Kidney epithelial cell (primary cell): ENCODE results near the gene OR2H2. TPM values are rescaled to one million over a fixed set of nuclear protein-coding genes. Genes with fewer than 3 reads are reported as not detected.
A peak's percentile ranks its signal among the peaks of the same experiment; 100 is the strongest.

ENCODE experiments used
- DNase-seq: peaks from one replicate; pipeline ENCODE4 v3.0.0-alpha.2; 2010; ENCODE audit warnings: low read depth
- H3K27me3 ChIP-seq: 2 replicates; pipeline ENCODE4 v1.6.0; 2011; ENCODE audit warnings: low read length; ENCODE audit not compliant: control insufficient read depth, insufficient read depth
- H3K36me3 ChIP-seq: 2 replicates; pipeline ENCODE4 v1.5.1; 2011; ENCODE audit warnings: low read length; ENCODE audit not compliant: control insufficient read depth, insufficient read depth
- H3K4me3 ChIP-seq: 2 replicates; pipeline ENCODE4 v1.5.1; 2011; ENCODE audit warnings: low read depth, mild to moderate bottlenecking, control low read depth, low read length
- total RNA-seq: library from RNA; depleted of rRNA; stranded (reverse); fragments of >200 nt; gene quantifications from 2 replicates; pipeline ENCODE4 v1.2.3, GENCODE V29; 2015
- TF ChIP-seq, protein P1 (sequence below): IDR thresholded peaks from 2 replicates; pipeline ENCODE4 v1.5.1; 2011; ENCODE audit warnings: mild to moderate bottlenecking, moderate library complexity, low read length, control low read depth, inconsistent platforms; ENCODE audit not compliant: insufficient read depth, poor library complexity, severe bottlenecking

Gene OR2H2
- total RNA-seq, 1 donor from 2014 or later = not detected

DNA sequence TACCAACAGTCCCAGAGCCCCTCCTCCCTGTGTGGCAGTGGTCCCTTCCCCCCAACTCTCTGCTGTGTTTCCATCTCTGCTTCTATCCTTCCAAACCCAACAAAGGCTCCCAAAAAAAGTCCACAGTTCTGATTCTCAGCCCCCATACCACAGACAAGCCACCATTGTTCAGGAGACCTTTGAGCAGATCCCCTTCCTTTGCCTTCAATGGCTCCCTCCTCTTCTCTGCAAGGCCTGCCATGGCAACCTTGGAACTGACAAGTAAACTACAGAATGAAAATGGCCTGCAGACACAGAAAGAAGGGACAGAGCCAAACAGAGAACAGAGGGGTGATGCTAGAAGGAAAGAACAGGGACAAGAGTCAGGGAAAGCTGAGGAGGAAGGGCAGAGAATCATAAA, 23.2 kb downstream of the OR2H2 start:
- no peak for DNase-seq
- Histone ChIP-seq H3K27me3 (no peaks in the 10 kb centered on the region), H3K36me3 (peaks cover 1% of the 10 kb centered on the region), H3K4me3 (no peak overlapping the region)
- TF ChIP-seq, protein P1, sequence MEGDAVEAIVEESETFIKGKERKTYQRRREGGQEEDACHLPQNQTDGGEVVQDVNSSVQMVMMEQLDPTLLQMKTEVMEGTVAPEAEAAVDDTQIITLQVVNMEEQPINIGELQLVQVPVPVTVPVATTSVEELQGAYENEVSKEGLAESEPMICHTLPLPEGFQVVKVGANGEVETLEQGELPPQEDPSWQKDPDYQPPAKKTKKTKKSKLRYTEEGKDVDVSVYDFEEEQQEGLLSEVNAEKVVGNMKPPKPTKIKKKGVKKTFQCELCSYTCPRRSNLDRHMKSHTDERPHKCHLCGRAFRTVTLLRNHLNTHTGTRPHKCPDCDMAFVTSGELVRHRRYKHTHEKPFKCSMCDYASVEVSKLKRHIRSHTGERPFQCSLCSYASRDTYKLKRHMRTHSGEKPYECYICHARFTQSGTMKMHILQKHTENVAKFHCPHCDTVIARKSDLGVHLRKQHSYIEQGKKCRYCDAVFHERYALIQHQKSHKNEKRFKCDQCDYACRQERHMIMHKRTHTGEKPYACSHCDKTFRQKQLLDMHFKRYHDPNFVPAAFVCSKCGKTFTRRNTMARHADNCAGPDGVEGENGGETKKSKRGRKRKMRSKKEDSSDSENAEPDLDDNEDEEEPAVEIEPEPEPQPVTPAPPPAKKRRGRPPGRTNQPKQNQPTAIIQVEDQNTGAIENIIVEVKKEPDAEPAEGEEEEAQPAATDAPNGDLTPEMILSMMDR = no peak

DNA sequence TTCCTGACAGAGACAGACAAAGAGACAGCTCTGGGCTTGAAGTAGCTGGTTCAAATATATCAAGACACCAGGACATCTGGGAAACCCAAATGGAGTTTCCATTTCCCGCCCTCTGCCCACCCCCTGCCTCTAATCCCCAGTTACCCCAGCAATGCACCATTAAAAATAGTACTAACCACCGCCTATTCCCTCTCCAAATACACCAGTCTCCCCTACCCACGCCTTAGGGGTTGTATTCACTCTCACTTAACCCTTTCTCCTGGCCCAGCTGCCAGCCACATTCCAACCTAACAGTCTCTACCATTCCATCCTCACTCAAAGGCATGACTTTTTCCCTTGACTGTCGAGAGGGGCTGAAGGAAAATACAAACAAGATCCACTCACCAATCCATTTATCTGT, 25.6 kb downstream of the OR2H2 start:
- TF ChIP-seq, protein P1 = no peak
- no peak for DNase-seq
- no peaks in the 10 kb centered on the region for H3K27me3 ChIP-seq
- no peak overlapping the region for H3K4me3 ChIP-seq
- H3K36me3 ChIP-seq = peaks cover 1% of the 10 kb centered on the region

DNA sequence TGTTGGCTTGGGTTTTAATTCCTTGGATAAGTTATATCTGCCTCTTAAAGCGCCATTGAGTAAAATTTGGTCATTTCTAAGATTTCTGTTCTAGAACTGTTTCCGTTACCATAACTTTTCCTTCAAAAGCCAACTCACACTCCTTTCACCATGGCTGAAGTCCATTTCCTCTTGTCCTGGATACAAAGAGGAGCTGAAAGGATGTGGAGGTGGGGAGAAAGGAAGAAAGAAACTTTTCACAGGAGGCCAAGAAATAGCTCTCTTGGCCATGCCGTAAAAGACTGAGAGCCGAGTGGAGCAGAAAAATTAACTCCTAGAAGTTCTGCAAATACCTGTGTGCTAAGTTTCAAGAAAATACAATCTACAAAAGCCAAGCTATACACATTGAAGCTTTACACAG, 26.5 kb downstream of the OR2H2 start:
- Histone ChIP-seq H3K4me3 (no peak overlapping the region), H3K36me3 (peaks cover 1% of the 10 kb centered on the region), H3K27me3 (no peaks in the 10 kb centered on the region)
- DNase-seq = no peak
- TF ChIP-seq, protein P1 = no peak

DNA sequence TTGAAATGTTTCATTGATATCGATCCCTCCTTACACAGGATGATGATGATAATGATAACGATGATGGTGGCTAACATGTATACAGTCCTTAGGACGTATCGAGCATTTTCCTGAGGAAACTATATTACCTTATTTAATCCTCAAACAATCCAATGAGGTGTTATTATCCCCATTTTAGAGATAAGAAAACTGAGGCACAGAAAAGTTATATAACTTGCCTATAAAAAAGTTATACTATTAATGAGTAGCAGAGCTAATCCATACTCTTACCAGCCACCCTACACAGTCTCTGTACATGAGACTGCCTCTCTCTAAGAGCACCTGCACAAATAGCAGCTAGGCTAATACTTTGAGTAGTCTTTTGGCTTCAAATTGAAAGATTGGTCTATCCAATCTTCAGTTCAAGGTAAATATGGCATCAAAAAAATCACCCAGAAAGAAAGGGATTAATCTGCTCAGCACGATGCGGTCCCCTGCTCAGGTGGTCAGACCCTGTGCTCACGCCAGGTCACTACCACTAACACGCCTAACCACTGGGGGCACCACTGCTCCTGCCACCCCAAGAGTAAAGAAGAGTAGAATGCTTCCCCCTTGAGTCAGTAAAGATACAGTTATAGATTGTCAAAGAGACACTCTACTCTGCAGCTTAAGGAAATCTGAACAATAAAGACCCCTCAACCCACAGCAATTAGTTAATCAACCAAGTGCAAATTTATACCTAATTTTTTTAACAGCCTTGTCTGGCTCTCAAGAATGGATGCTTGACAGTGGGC, 33.0 kb downstream of the OR2H2 start:
- no peak for DNase-seq
- no peaks in the 10 kb centered on the region for H3K36me3 ChIP-seq
- no peaks in the 10 kb centered on the region for H3K27me3 ChIP-seq
- TF ChIP-seq, protein P1 = peak; percentile 21
- H3K4me3 ChIP-seq = no peak overlapping the region

DNA sequence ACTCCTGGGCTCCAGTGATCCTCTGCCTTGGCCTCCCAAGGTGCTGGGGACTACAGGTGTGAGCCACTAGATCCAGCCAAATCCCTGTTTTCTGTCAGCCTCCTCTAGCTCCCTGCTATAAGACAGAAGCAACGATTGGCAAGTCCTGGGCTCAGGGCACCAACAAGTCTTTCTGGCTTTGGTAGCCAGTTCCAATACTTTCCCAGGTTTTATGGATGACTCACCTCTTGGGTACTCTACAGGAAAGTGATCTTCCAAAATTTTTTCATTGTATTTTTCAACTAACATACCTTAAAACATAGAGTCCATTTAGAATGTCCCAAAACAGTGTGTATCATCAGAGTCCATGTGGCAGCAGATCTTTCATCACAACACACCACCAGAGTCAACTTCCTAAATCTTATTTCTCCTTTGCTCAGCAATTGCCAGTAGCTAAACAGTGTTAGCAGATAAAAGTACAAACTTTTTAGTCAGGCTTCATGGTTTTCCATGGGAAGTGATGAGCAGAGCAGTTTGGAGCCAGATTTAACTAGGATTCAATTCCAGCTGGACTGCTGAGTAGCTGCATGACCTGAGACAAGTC, 34.7 kb downstream of the OR2H2 start:
- no peak overlapping the region for H3K4me3 ChIP-seq
- TF ChIP-seq, protein P1 = no peak
- H3K27me3 ChIP-seq = no peaks in the 10 kb centered on the region
- DNase-seq = no peak
- no peaks in the 10 kb centered on the region for H3K36me3 ChIP-seq
